Cerebellar nuclear complex (tissue), 1 donor: ENCODE data around the gene CT47A7.
"Not testable (repeated sequence)": the region's sequence is repeated elsewhere in the genome, so short reads cannot be mapped to it uniquely, and the experiment has no call there.

Source experiments
- DNase-seq, 2 experiments: peaks; one replicate each; lab custom pipeline; 2025; lab: John Stamatoyannopoulos, UW

Gene CT47A7

GRCh38 chrX:120956500-120956899 is at the start of gene CT47A7:
CT47A7 (minus strand) TSS chrX:120956600; CDS start chrX:120956345, 255 bp downstream.
- not testable (repeated sequence) for DNase-seq

GRCh38 chrX:121000589-121000988 is 44.2 kb upstream of the CT47A7 start:
- DNase-seq, result no peak

- no peak for DNase-seq
These were observed 43.0 kb upstream of the CT47A7 start for GRCh38 chrX:120999413-120999812.

GRCh38 chrX:120985660-120986059 is 29.3 kb upstream of the CT47A7 start, which contains the start of gene CT47A1:
CT47A1 (minus strand) TSS chrX:120985760; CDS start chrX:120985529, 231 bp downstream.
- not testable (repeated sequence) for DNase-seq
